ENCODE measurements around the gene JAM3. TPM values are rescaled to one million over a fixed set of nuclear protein-coding genes. Genes with fewer than 3 reads are reported as not detected.
A peak's percentile ranks its signal among the peaks of the same experiment; 100 is the strongest.

Gene JAM3
- total and polyA plus RNA-seq, 2 donors (not counting 3 experiments of a cell fraction or from before 2014, with no cell fraction given): 78.8 to 137 TPM

GRCh38 chr11:134036492-134037045 lies 32.3 kb upstream of the JAM3 start:
- H3K27ac ChIP-seq (ENCODE audit: insufficient read depth, low read depth, low read length): no peak overlapping the region
- intact Hi-C loops (cut with micrococcal nuclease): loop anchor here (5.0 to 10.0 kb wide), 2 partner anchors 216 to 298 kb away; partner anchors contain the start of genes ACAD8, GLB1L2 and THYN1
- no peaks in the 10 kb centered on the region for H3K9me3 ChIP-seq (replicated peaks; ENCODE audit: control insufficient read depth, insufficient read depth, low read length)
- TF ChIP-seq MAX (IDR thresholded peaks at IDR 0.05; ENCODE audit: insufficient read depth, insufficient read length): no peak
- no peak for TF ChIP-seq JUN (IDR thresholded peaks at IDR 0.05; ENCODE audit: borderline replicate concordance, insufficient read depth, insufficient read length, low read depth)
- TF ChIP-seq GATA2 (IDR thresholded peaks at IDR 0.05; ENCODE audit: insufficient read depth, insufficient read length, low read depth, low read length): no peak
- TF ChIP-seq MYC (IDR thresholded peaks at IDR 0.05; ENCODE audit: low read depth, low read length): no peak
- no peak for TF ChIP-seq POLR2AphosphoS5 (IDR thresholded peaks at IDR 0.05; ENCODE audit: insufficient read depth, low read depth, low read length)
- no peak for TF ChIP-seq EZH2 (IDR thresholded peaks at IDR 0.05; ENCODE audit: borderline replicate concordance, low read depth, low read length, severe bottlenecking)
- no peak for TF ChIP-seq CTCF (IDR thresholded peaks at IDR 0.05; ENCODE audit: extremely low read depth in 1 of 2, insufficient read depth in 1 of 2, low read depth in 1 of 2, low read length in 2 of 2)
- TF ChIP-seq FOS (IDR thresholded peaks at IDR 0.05; ENCODE audit: borderline replicate concordance, insufficient read depth, low read length): no peak
- peaks cover 2 to 6% of the 10 kb centered on the region in 2 experiments for H3K27me3 ChIP-seq (ENCODE audit: control insufficient read depth in 2 of 2, insufficient read depth in 2 of 2, low read length in 2 of 2)
- BruUV-seq (replicated peaks): no TSS peak
- H3K9me1 ChIP-seq (replicated peaks; ENCODE audit: control insufficient read depth, extremely low read depth, insufficient read depth, low read length): no peaks in the 10 kb centered on the region
- H3K4me2 ChIP-seq (ENCODE audit: insufficient read depth, low read length): peak overlapping the region; percentile 58
- H3K36me3 ChIP-seq (ENCODE audit: control insufficient read depth in 2 of 2, extremely low read depth in 1 of 2, insufficient read depth in 2 of 2, low read length in 2 of 2): no peaks in the 10 kb centered on the region
- FAIRE-seq (no peak), DNase-seq (ENCODE audit: low read depth, low spot score) (no peak)
- no peaks in the 10 kb centered on the region for H4K20me1 ChIP-seq (replicated peaks; ENCODE audit: control insufficient read depth, extremely low read depth, insufficient read depth, low read length)
- H3K4me1 ChIP-seq (ENCODE audit: control insufficient read depth, extremely low read depth, insufficient read depth, low read length): peaks cover 11% of the 10 kb centered on the region
- no peak overlapping the region for H3K9ac ChIP-seq (replicated peaks; ENCODE audit: extremely low read depth, insufficient read depth, low read length)
- ChIA-PET POLR2A (no interaction called here), CTCF (interaction anchor here (1.0 to 2.0 kb wide), 6 partner anchors 9 to 109 kb away, joined by 3 to 16 read pairs (median 5); no protein-coding TSS in a partner anchor)
- H2AFZ ChIP-seq (ENCODE audit: low read depth, low read length): peak overlapping the region; percentile 77
- H3K4me3 ChIP-seq (replicated peaks in 1 of 3; ENCODE audit: insufficient read depth in 1 of 3, low read depth in 1 of 3, low read length in 3 of 3): peak overlapping the region; percentile 11 to 74 (median 59)
- no peaks in the 10 kb centered on the region for H3K79me2 ChIP-seq (ENCODE audit: control insufficient read depth, insufficient read depth, low read length)
- dilution Hi-C loops (cut with MboI; ENCODE audit: extremely low pct_ligation_motif_present, low sequenced_read_pairs): no loop called here
